NCI-H1694 (cell line): ENCODE measurements around the gene ESYT1.

Experiments used
- DNase-seq: peaks from one replicate; lab custom pipeline; 2025; lab: John Stamatoyannopoulos, UW

Gene ESYT1, protein sequence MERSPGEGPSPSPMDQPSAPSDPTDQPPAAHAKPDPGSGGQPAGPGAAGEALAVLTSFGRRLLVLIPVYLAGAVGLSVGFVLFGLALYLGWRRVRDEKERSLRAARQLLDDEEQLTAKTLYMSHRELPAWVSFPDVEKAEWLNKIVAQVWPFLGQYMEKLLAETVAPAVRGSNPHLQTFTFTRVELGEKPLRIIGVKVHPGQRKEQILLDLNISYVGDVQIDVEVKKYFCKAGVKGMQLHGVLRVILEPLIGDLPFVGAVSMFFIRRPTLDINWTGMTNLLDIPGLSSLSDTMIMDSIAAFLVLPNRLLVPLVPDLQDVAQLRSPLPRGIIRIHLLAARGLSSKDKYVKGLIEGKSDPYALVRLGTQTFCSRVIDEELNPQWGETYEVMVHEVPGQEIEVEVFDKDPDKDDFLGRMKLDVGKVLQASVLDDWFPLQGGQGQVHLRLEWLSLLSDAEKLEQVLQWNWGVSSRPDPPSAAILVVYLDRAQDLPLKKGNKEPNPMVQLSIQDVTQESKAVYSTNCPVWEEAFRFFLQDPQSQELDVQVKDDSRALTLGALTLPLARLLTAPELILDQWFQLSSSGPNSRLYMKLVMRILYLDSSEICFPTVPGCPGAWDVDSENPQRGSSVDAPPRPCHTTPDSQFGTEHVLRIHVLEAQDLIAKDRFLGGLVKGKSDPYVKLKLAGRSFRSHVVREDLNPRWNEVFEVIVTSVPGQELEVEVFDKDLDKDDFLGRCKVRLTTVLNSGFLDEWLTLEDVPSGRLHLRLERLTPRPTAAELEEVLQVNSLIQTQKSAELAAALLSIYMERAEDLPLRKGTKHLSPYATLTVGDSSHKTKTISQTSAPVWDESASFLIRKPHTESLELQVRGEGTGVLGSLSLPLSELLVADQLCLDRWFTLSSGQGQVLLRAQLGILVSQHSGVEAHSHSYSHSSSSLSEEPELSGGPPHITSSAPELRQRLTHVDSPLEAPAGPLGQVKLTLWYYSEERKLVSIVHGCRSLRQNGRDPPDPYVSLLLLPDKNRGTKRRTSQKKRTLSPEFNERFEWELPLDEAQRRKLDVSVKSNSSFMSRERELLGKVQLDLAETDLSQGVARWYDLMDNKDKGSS

DNA sequence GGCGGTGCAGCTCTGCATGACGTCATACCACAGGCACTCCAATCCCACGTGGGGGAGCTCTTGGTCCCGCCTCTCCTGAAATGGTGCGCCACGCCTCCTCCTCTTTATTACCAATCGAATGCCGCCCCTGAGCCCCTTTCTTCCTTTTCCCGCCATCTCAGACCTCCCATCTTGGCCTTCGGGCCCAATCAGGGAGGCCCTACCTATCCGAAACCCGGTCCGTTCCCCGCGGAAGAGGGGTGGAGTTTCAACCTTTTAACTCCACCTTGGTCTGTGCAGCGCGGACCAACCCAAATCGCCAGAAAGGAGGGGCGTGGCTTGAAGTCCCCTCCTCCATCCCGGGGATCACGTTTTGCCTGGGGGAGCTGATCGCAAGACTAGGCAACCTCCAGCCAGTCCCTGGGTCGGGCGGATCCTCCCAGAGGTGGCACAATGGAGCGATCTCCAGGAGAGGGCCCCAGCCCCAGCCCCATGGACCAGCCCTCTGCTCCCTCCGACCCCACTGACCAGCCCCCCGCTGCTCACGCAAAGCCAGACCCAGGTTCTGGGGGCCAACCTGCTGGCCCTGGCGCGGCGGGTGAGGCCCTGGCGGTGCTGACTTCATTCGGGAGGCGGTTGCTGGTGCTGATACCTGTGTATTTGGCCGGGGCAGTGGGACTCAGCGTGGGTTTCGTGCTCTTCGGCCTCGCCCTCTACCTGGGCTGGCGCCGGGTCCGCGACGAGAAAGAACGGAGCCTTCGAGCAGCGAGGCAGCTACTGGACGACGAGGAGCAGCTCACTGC is at the start of gene ESYT1:
TSS of gene ESYT1 (plus strand) at position 380 of the 782 bp plus-strand sequence. CDS start at position 433, 53 bp downstream.
- peak; percentile 99 for DNase-seq

DNA sequence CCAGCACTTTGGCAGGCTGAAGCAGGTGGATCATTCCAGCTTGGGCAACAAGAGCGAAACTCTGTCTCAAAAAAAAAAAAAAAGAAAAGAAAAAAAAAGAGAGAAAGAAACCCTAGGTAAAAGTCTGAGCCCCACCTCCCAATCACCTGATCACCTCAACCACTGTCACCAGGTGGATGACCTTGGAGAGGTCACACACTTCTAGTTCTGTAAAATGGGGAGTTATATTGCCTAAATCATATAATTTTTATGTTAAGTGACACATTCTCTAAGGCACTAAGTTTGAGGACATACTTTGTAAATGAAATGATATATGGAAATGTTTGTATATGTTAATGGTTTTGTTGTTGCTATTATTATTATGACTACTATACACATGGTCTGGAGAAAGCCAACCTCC is 49.6 kb upstream of the ESYT1 start:
- DNase-seq = no peak

DNA sequence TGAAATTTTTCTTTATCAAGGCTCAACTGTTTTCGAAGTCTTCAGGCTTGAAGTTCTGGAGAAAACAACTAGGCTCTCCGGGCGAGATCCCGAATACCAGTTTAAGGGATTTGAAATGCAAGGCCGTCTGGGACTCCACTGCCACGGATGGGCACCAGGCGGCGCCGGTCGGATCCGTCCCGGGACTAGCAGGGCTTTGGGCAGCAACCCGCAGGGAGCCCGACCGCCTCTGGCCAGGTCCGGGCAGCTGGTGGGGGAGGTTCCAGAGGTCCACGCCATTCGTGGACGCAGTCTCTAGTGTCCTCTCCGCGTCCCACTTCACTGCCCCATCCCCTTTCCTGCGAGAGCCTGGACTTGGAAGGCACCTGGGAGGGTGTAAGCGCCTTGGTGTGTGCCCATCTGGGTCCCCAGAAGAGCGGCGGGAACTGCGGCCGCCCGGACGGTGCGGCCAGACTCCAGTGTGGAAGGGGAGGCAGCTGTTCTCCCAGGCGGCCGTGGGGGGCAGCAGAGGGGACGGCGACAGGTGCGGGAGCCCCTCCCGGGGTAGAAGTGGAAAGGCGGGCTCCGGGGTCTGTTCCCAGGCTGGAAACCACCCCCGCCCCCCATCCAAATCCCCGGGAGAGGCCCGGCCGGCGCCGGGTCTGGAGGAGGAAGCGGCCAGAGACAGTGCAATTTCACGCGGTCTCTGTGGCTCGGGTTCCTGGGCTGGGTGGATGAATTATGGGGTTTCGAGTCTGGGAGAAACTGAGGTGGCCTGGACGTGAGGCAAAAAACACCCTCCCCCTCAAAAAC is 48.9 kb upstream of the ESYT1 start:
- DNase-seq = peak; percentile 9

DNA sequence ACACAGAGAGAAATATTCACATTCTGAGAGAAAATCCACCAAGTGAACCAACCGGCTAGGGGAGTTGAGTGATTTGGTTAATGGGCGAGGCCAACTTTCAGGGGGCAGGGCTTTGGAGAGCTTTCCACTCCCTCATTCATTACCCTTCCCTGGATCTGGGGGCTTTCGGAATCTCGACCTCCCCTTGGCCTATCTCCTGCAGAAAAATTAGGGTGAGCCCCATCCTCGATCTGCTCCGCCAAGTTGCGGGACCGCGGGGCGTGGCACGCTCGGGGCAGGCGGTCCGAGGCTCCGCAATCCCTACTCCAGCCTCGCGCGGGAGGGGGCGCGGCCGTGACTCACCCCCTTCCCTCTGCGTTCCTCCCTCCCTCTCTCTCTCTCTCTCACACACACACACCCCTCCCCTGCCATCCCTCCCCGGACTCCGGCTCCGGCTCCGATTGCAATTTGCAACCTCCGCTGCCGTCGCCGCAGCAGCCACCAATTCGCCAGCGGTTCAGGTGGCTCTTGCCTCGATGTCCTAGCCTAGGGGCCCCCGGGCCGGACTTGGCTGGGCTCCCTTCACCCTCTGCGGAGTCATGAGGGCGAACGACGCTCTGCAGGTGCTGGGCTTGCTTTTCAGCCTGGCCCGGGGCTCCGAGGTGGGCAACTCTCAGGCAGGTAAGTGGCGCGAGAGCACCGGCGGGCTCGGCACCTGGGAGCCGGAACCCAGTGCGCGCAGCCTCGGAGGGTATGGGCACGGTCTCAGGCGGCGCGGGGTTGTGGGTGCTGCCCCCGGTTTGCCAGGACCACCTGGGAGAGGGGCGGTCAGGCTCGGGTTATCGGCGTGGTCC is 48.1 kb upstream of the ESYT1 start, which contains the start of gene ERBB3:
TSS of gene ERBB3 (plus strand) at position 443 of the 833 bp plus-strand sequence. CDS start at position 579, 136 bp downstream.
- peak; percentile 16 for DNase-seq

DNA sequence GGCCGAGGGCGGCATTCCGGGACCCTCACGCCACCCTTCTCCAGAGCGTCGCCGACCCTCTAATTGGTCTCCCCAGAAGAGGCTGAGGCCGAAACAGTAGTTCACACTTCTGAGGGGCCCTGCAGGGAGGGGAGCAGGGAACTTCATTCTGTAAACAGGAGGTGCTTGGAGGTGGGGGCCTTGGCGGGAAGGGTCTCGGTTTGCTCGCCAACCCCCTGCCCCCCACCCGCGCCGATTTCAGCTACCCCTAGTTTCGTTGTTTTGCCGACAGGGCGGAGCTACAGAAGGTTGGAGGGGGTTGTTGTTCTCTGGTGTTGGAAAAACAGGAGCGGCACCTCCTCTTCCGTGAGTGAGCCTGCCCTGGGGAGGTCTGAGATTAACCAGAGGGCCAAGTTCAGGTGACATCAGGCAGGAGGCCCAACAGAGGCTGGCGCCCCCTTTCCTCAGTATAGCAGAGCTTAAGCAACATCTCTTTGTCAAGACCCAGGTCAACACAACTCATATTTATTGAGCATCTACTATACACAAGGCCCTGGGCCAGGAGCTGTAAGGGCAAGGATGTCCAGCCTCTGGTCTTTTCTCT is 47.4 kb upstream of the ESYT1 start:
- no peak for DNase-seq

GRCh38 chr12:56081393-56082347 is 46.4 kb upstream of the ESYT1 start:
- DNase-seq = no peak

GRCh38 chr12:56082382-56082781 is 45.7 kb upstream of the ESYT1 start:
- no peak for DNase-seq

DNA sequence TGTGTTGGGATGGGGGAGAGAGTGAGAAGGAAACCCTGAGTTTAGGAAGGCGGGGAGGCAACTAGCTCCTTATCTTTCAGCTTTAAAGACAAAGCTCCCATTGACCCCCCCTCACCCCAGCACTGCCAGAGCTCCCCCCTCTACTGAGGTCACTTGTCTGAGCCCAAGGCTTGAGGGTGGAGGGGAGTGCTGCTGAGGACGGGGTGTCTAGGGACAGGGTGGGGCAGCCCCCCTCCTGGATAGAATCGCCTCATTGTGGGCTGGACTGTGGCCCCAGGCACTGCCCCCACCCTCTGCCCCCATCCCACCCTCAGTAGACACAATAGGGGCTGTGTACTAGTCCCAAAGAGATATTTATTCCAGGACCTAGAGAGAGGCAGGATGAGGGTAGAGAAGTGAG is 45.1 kb upstream of the ESYT1 start:
- no peak for DNase-seq

DNA sequence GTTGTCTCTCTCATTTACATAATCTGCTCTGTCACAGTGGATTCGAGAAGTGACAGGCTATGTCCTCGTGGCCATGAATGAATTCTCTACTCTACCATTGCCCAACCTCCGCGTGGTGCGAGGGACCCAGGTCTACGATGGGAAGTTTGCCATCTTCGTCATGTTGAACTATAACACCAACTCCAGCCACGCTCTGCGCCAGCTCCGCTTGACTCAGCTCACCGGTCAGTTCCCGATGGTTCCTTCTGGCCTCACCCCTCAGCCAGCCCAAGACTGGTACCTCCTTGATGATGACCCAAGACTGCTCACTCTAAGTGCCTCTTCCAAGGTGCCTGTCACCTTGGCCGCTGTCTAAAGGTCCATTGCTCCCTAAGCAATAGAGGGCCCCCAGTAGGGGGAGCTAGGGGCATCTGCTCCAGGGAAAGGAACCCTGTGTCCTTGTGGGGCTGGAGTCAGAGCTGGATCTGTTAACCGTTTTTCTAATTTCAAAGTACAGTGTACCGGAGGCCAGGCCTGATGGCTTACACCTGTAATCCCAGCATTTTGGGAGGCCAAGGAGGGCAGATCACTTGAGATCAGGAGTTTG is 43.0 kb upstream of the ESYT1 start:
- no peak for DNase-seq

DNA sequence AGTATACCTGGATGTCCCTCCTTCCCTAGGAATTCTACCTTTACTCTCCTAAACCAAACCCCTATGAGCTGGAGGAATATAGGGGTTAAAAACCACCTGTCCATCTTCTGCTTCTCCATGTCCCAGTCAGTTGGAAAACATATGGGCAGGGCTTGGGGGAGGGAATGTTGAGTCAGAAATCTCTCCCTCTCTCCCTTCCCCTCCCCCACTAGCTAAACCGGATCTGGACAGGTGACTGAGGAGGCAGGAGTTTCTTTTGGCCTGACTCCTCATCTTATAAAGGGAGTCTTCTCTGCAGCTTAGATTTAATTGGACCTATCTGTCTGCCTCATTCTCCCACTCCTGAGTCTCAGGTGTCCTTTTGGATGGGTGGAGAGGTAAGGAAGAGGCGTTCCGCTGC is 42.0 kb upstream of the ESYT1 start:
- no peak for DNase-seq

DNA sequence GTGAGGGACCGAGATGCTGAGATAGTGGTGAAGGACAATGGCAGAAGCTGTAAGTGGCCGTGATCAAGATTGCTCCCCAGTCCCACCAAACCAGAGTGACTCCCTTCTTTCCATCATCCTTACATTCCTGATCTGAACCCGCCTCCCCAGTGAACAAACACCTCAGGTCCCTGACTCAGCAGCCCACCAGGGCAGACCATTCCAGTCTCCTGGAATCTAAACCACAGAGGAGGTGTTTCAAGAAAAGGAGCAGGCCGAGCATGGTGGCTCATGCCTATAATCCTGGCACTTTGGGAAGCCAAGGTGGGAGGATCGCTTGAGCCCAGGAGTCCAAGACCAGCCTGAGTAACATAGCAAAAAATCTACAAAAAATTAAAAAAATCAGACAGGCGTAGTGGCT is 41.5 kb upstream of the ESYT1 start:
- DNase-seq = no peak

GRCh38 chr12:56087220-56087619 is 40.8 kb upstream of the ESYT1 start:
- DNase-seq = no peak

DNA sequence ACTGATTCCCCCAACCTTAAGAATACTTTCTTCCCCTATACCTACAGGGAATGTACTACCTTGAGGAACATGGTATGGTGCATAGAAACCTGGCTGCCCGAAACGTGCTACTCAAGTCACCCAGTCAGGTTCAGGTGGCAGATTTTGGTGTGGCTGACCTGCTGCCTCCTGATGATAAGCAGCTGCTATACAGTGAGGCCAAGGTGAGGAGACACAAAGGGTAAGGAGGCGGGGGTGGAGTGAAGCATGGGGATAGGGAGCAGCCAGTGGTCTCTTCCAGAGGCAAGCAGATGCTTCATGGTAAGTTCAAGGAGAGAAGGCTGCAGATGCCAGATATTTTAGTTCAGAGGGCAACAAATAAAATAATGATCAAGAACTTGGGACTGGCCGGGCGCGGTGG is 30.3 kb upstream of the ESYT1 start:
- DNase-seq = no peak

- DNase-seq = no peak
Measured at GRCh38 chr12:56098592-56098991, 29.5 kb upstream of the ESYT1 start.

- DNase-seq = no peak
Measured at GRCh38 chr12:56099787-56100186, 28.3 kb upstream of the ESYT1 start.

GRCh38 chr12:56101045-56101444 is 27.0 kb upstream of the ESYT1 start:
- no peak for DNase-seq

DNA sequence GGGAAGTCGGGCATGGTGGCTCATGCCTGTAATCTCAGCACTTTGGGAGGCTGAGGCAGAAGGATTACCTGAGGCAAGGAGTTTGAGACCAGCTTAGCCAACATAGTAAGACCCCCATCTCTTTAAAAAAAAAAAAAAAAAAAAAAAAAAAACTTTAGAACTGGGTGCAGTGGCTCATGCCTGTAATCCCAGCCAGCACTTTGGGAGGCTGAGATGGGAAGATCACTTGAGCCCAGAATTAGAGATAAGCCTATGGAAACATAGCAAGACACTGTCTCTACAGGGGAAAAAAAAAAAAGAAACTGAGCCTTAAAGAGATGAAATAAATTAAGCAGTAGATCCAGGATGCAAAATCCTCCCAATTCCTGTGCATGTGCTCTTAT is 25.4 kb upstream of the ESYT1 start:
- DNase-seq = no peak
